ENCODE measurements around the gene NFATC1. TPM values are rescaled to one million over a fixed set of nuclear protein-coding genes. Genes with fewer than 3 reads are reported as not detected.

The NFATC1 gene
- total RNA-seq, 4 donors from 2014 or later, result 10.1 to 15.0 (median 12.7) TPM

- peaks cover 0 to 7% of the 10 kb centered on the region in 2 donors for H3K4me1 ChIP-seq
- no peak overlapping the region for H3K27ac ChIP-seq
- no peaks in the 10 kb centered on the region for H3K36me3 ChIP-seq
- H3K27me3 ChIP-seq, result no peaks in the 10 kb centered on the region
- no peak for DNase-seq
- no peak overlapping the region for H3K4me3 ChIP-seq (replicated peaks in 1 of 3)
- intact Hi-C loops (cut with DNase I), result no loop called here
- 92% methylated on average over 6 of the region's 6 CpGs for WGBS, 2 donors
- no peaks in the 10 kb centered on the region for H3K9me3 ChIP-seq
- no peak for TF ChIP-seq POLR2A (IDR thresholded peaks at IDR 0.05)
- no peak for TF ChIP-seq CTCF (IDR thresholded peaks at IDR 0.05)
Measured at GRCh38 chr18:79563949-79564348, 168.2 kb downstream of the NFATC1 start.

- no peak overlapping the region for H3K27ac ChIP-seq
- intact Hi-C loops (cut with DNase I), result no loop called here
- peaks cover 0 to 7% of the 10 kb centered on the region in 2 donors for H3K4me1 ChIP-seq
- no peak overlapping the region for H3K4me3 ChIP-seq (replicated peaks in 1 of 3)
- no peak for TF ChIP-seq CTCF (IDR thresholded peaks at IDR 0.05)
- TF ChIP-seq POLR2A (IDR thresholded peaks at IDR 0.05), result no peak
- no peaks in the 10 kb centered on the region for H3K9me3 ChIP-seq
- H3K27me3 ChIP-seq, result no peaks in the 10 kb centered on the region
- no peak for DNase-seq
- H3K36me3 ChIP-seq, result no peaks in the 10 kb centered on the region
- WGBS, 2 donors, result 79 to 89% methylated on average over 6 of the region's 6 CpGs
Measured at GRCh38 chr18:79564441-79564840, 168.7 kb downstream of the NFATC1 start.

GRCh38 chr18:79566771-79567431, 171.2 kb downstream of the NFATC1 start:
- Histone ChIP-seq H3K4me3 (replicated peaks in 1 of 3) (no peak overlapping the region), H3K9me3 (no peaks in the 10 kb centered on the region), H3K4me1 (peaks cover 0 to 7% of the 10 kb centered on the region in 2 donors), H3K27ac (no peak overlapping the region), H3K36me3 (no peaks in the 10 kb centered on the region), H3K27me3 (no peaks in the 10 kb centered on the region)
- WGBS, 2 donors, result 90 to 91% methylated on average over 24 of the region's 24 CpGs
- intact Hi-C loops (cut with DNase I), result no loop called here
- TF ChIP-seq CTCF (IDR thresholded peaks at IDR 0.05) (no peak), POLR2A (IDR thresholded peaks at IDR 0.05) (no peak)
- no peak for DNase-seq

GRCh38 chr18:79567481-79568147, 171.9 kb downstream of the NFATC1 start:
- Histone ChIP-seq H3K4me1 (peaks cover 0 to 7% of the 10 kb centered on the region in 2 donors), H3K27ac (no peak overlapping the region), H3K9me3 (no peaks in the 10 kb centered on the region), H3K27me3 (no peaks in the 10 kb centered on the region), H3K36me3 (no peaks in the 10 kb centered on the region), H3K4me3 (replicated peaks in 1 of 3) (no peak overlapping the region)
- TF ChIP-seq POLR2A (IDR thresholded peaks at IDR 0.05), result no peak
- TF ChIP-seq CTCF (IDR thresholded peaks at IDR 0.05), result no peak
- 36 to 41% methylated on average over 21 to 27 of the region's 28 CpGs for WGBS, 2 donors
- intact Hi-C loops (cut with DNase I), result no loop called here
- peak in 1 of 2 donors; percentile 1 for DNase-seq

- Histone ChIP-seq H3K27me3 (no peaks in the 10 kb centered on the region), H3K4me1 (peaks cover 0 to 7% of the 10 kb centered on the region in 2 donors), H3K4me3 (replicated peaks in 1 of 3) (no peak overlapping the region), H3K27ac (no peak overlapping the region), H3K36me3 (no peaks in the 10 kb centered on the region), H3K9me3 (no peaks in the 10 kb centered on the region)
- WGBS, 2 donors, result 89 to 93% methylated on average over 13 of the region's 13 CpGs
- TF ChIP-seq POLR2A (IDR thresholded peaks at IDR 0.05), result no peak
- TF ChIP-seq CTCF (IDR thresholded peaks at IDR 0.05), result no peak
- intact Hi-C loops (cut with DNase I), result no loop called here
- DNase-seq, result no peak
Measured at GRCh38 chr18:79568543-79569205, 172.9 kb downstream of the NFATC1 start.

Data from thyroid gland (tissue), 4 donors.